PC-3 (cell line): ENCODE data around the gene HDAC8. TPM values are rescaled to one million over a fixed set of nuclear protein-coding genes. Genes with fewer than 3 reads are reported as not detected.

ENCODE experiments used
- ATAC-seq: fragments of 200-7000 bp; cut with Tn5 transposase; 2 replicates; pipeline ENCODE4 v1.9.1; 2020; ENCODE audit warnings: mild to moderate bottlenecking, moderate library complexity
- BruUV-seq: library from RNA; stranded (reverse); fragments of 400-500 nt; replicated peaks from 2 replicates; lab custom pipeline; 2021; lab: Mats Ljungman, UMichigan
- CTCF ChIA-PET: fragments of 300-600 bp; sonication (Branson Sonifier 250); formaldehyde crosslinking; loops from one replicate; lab custom pipeline; 2022; ENCODE audit warnings: antibody characterized with exemption; lab: Charles Lee
- POLR2A ChIA-PET: fragments of 300-600 bp; sonication (Branson Sonifier 250); formaldehyde crosslinking; loops from one replicate; lab custom pipeline; 2022; ENCODE audit warnings: antibody characterized with exemption; ENCODE audit not compliant: unreplicated experiment; lab: Charles Lee
- DNase-seq: peaks from one replicate; pipeline ENCODE4 v3.0.0-alpha.2; 2015
- H2AFZ ChIP-seq: fragments of 300-600 bp; sonication (generic); 2 replicates; pipeline ENCODE4 v1.6.0; 2016; ENCODE audit warnings: antibody characterized with exemption, low read length
- H3F3A ChIP-seq: fragments of 300-600 bp; sonication (generic); one replicate; pipeline ENCODE4 v1.6.0; 2017; ENCODE audit warnings: antibody characterized with exemption, low read length, control low read depth, mild to moderate bottlenecking; ENCODE audit not compliant: unreplicated experiment
- H3K27ac ChIP-seq: fragments of 300-600 bp; sonication (generic); 2 replicates; pipeline ENCODE4 v1.5.1; 2016; ENCODE audit warnings: mild to moderate bottlenecking, low read length
- H3K27me3 ChIP-seq: fragments of 300-600 bp; sonication (generic); 2 replicates; pipeline ENCODE4 v1.6.1; 2016; ENCODE audit warnings: low read length, mixed read lengths
- H3K36me3 ChIP-seq: fragments of 300-600 bp; sonication (generic); 2 replicates; pipeline ENCODE4 v1.6.1; 2016; ENCODE audit warnings: low read depth, mixed run types, low read length, mixed read lengths
- H3K4me1 ChIP-seq: fragments of 300-600 bp; sonication (generic); 2 replicates; pipeline ENCODE4 v1.5.1; 2016; ENCODE audit warnings: low read length; ENCODE audit not compliant: insufficient read depth
- H3K4me2 ChIP-seq: fragments of 300-600 bp; sonication (generic); 2 replicates; pipeline ENCODE4 v1.6.0; 2016; ENCODE audit warnings: low read length
- H3K4me3 ChIP-seq: fragments of 300-600 bp; sonication (generic); 2 replicates; pipeline ENCODE4 v1.5.1; 2016; ENCODE audit warnings: mild to moderate bottlenecking, low read length, mixed read lengths
- H3K79me2 ChIP-seq: fragments of 300-600 bp; sonication (generic); 2 replicates; pipeline ENCODE4 v1.6.1; 2017; ENCODE audit warnings: low read length, mixed read lengths
- H3K9ac ChIP-seq: fragments of 300-600 bp; sonication (generic); 2 replicates; pipeline ENCODE4 v1.6.0; 2016; ENCODE audit warnings: mild to moderate bottlenecking, low read length
- H3K9me2 ChIP-seq: fragments of 300-600 bp; sonication (generic); replicated peaks from 2 replicates; pipeline ENCODE4 v1.6.1; 2016; ENCODE audit warnings: mixed run types, low read length, mixed read lengths
- H3K9me3 ChIP-seq: fragments of 300-600 bp; sonication (generic); 2 replicates; pipeline ENCODE4 v1.6.1; 2016; ENCODE audit warnings: low read length, mixed read lengths
- H4K20me1 ChIP-seq: fragments of 300-600 bp; sonication (generic); 2 replicates; pipeline ENCODE4 v1.6.1; 2016; ENCODE audit warnings: low read length, mixed read lengths
- EZH2 ChIP-seq: fragments of 300-600 bp; sonication (generic); IDR thresholded peaks from one replicate; pipeline ENCODE4 v1.6.1; 2017; ENCODE audit warnings: antibody characterized with exemption, mild to moderate bottlenecking, low read length; ENCODE audit not compliant: unreplicated experiment
- EZH2phosphoT487 ChIP-seq: fragments of 300-600 bp; sonication (generic); IDR thresholded peaks from 2 replicates; pipeline ENCODE4 v1.6.1; 2018; ENCODE audit warnings: mild to moderate bottlenecking, antibody characterized with exemption, low read length, borderline replicate concordance
- intact Hi-C: fragments of 100-400 bp; cut with micrococcal nuclease; formaldehyde crosslinking; loops from 2 replicates; pipeline ENCODE4 v1.9.0; 2023
- total RNA-seq: library from RNA; depleted of rRNA; stranded (reverse); fragments of >200 nt; gene quantifications from 2 replicates; pipeline ENCODE4 v1.2.3, GENCODE V29; 2014
- TF ChIP-seq, protein P1 (sequence below): fragments of 300-600 bp; sonication (generic); conservative IDR thresholded peaks from 2 replicates; pipeline ENCODE4 v1.5.1; 2017; ENCODE audit warnings: antibody characterized with exemption, low read depth, mild to moderate bottlenecking, low read length

HDAC8 gene
- total RNA-seq, 1 experiment from 2014 or later: 40.5 TPM

DNA sequence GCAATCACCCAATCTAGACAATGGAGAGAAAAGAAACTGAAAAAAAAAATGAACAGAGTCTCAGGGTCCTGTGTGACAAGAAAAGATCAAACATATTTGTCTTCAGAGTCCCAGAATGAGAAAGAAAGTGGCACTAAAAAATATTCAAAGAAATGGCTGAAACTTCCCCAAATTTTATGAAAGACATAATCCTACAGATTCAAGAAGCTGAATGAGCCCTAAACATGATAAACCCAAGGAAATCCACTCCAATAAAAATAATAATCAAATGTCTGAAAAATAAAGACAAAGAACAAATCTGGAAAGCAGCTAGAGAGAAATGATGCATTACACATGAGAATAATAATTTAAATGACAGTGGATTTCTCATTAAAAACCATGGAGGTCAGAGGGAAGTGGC lies 136.6 kb downstream of the HDAC8 start:
- Histone ChIP-seq H3K36me3 (no peaks in the 10 kb centered on the region; the same call in 1 of the 2 replicates), H2AFZ (no peak overlapping the region), H3K4me2 (no peak overlapping the region), H3K9me2 (no peaks in the 10 kb centered on the region), H3K27me3 (no peaks in the 10 kb centered on the region), H3K9me3 (no peaks in the 10 kb centered on the region), H3K4me3 (no peak overlapping the region), H3K27ac (no peak overlapping the region), H3K9ac (no peak overlapping the region), H3K79me2 (no peaks in the 10 kb centered on the region), H3K4me1 (no peaks in the 10 kb centered on the region), H4K20me1 (no peaks in the 10 kb centered on the region), H3F3A (no peaks in the 10 kb centered on the region)
- DNase-seq (no peak), ATAC-seq (no peak)
- ChIA-PET POLR2A (no interaction called here), CTCF (no interaction called here)
- no TSS peak for BruUV-seq
- no peak for TF ChIP-seq EZH2
- TF ChIP-seq, protein P1, sequence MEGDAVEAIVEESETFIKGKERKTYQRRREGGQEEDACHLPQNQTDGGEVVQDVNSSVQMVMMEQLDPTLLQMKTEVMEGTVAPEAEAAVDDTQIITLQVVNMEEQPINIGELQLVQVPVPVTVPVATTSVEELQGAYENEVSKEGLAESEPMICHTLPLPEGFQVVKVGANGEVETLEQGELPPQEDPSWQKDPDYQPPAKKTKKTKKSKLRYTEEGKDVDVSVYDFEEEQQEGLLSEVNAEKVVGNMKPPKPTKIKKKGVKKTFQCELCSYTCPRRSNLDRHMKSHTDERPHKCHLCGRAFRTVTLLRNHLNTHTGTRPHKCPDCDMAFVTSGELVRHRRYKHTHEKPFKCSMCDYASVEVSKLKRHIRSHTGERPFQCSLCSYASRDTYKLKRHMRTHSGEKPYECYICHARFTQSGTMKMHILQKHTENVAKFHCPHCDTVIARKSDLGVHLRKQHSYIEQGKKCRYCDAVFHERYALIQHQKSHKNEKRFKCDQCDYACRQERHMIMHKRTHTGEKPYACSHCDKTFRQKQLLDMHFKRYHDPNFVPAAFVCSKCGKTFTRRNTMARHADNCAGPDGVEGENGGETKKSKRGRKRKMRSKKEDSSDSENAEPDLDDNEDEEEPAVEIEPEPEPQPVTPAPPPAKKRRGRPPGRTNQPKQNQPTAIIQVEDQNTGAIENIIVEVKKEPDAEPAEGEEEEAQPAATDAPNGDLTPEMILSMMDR: no peak
- TF ChIP-seq EZH2phosphoT487: no peak
- intact Hi-C loops: no loop called here

DNA sequence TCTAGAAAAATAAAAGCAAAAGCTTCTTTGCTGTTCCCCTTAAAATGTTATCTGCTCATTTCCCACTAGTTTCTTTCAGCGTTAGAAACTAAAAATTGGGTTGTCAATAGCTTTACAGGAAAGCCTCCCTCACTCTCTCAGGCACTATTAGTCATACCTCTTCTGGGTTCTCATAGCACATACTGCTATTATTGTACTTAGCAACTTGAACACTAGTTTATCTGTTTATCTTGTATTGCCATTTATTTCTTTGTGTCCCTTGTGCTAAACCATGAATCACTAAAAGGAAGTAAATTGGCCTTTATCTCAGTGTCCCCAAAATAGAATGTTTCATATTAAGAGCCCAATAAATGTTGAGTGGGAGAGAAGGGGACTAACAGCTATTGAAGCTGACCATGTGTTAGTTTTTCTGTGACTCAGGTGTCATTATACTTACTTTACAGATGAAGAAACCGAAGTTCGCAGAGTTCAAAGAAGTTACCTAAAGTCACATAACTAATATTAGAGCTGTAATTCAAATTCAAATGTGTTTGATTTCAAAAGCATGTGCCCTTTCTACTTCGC lies 142.2 kb downstream of the HDAC8 start:
- H3K9me3 ChIP-seq: no peaks in the 10 kb centered on the region
- peak; percentile 31; the same call in 1 of the 2 replicates for ATAC-seq
- H3F3A ChIP-seq: no peaks in the 10 kb centered on the region
- no peak overlapping the region for H3K4me3 ChIP-seq
- no peak overlapping the region for H2AFZ ChIP-seq
- ChIA-PET CTCF (no interaction called here), POLR2A (interaction anchor here (0.9 kb wide), 1 partner anchor 1222 kb away, joined by 3 read pairs; no protein-coding TSS in a partner anchor)
- no peak overlapping the region for H3K27ac ChIP-seq
- no peaks in the 10 kb centered on the region for H3K4me1 ChIP-seq
- no peak overlapping the region for H3K9ac ChIP-seq
- no peaks in the 10 kb centered on the region for H3K27me3 ChIP-seq
- TF ChIP-seq EZH2phosphoT487 (no peak), EZH2 (no peak)
- TF ChIP-seq, protein P1: no peak
- DNase-seq: peak; percentile 2
- intact Hi-C loops: no loop called here
- H3K79me2 ChIP-seq: no peaks in the 10 kb centered on the region
- no TSS peak for BruUV-seq
- no peaks in the 10 kb centered on the region for H3K36me3 ChIP-seq
- no peak overlapping the region for H3K4me2 ChIP-seq
- H4K20me1 ChIP-seq: no peaks in the 10 kb centered on the region
- H3K9me2 ChIP-seq: no peaks in the 10 kb centered on the region

GRCh38 chrX:72421797-72422196 lies 150.8 kb downstream of the HDAC8 start:
- H3K79me2 ChIP-seq: no peaks in the 10 kb centered on the region
- H3K27me3 ChIP-seq: no peaks in the 10 kb centered on the region
- H3K9me3 ChIP-seq: no peaks in the 10 kb centered on the region
- H3K4me3 ChIP-seq: no peak overlapping the region
- no peaks in the 10 kb centered on the region for H3F3A ChIP-seq
- no peak overlapping the region for H3K27ac ChIP-seq
- BruUV-seq: no TSS peak
- peaks cover 2% of the 10 kb centered on the region; the same call in 1 of the 2 replicates for H3K36me3 ChIP-seq
- no peaks in the 10 kb centered on the region for H3K4me1 ChIP-seq
- H3K9ac ChIP-seq: no peak overlapping the region
- intact Hi-C loops: no loop called here
- ATAC-seq (no peak), DNase-seq (no peak)
- no peak overlapping the region for H2AFZ ChIP-seq
- H3K4me2 ChIP-seq: no peak overlapping the region
- ChIA-PET POLR2A (no interaction called here), CTCF (no interaction called here)
- TF ChIP-seq EZH2 (no peak), EZH2phosphoT487 (no peak)
- TF ChIP-seq, protein P1: no peak
- H3K9me2 ChIP-seq: no peaks in the 10 kb centered on the region
- H4K20me1 ChIP-seq: no peaks in the 10 kb centered on the region
